IMR-90 (cell line): ENCODE data around the gene TRPV3. TPM values are rescaled to one million over a fixed set of nuclear protein-coding genes. Genes with fewer than 3 reads are reported as not detected.
A peak's percentile ranks its signal among the peaks of the same experiment; 100 is the strongest.

ENCODE experiments used
- ATAC-seq: fragments of 200-7000 bp; cut with Tn5 transposase; 2 replicates; pipeline ENCODE4 v1.9.1; 2020; ENCODE audit warnings: low read depth, mild to moderate bottlenecking, moderate library complexity
- BruUV-seq: library from RNA; stranded (reverse); fragments of 400-500 nt; replicated peaks from 2 replicates; lab custom pipeline; 2021; lab: Mats Ljungman, UMichigan
- CTCF ChIA-PET: fragments of 300-600 bp; formaldehyde crosslinking; extraction: SDS; loops from one replicate; lab custom pipeline; 2021; ENCODE audit warnings: antibody characterized with exemption; lab: Yijun Ruan, JAX
- POLR2A ChIA-PET: fragments of 300-600 bp; sonication (Branson Sonifier 250); formaldehyde crosslinking; loops from one replicate; lab custom pipeline; 2022; ENCODE audit warnings: antibody characterized with exemption; ENCODE audit not compliant: unreplicated experiment; lab: Charles Lee
- DNase-seq: peaks from one replicate; pipeline ENCODE4 v3.0.0; 2013
- H2AFZ ChIP-seq: replicated peaks from 2 replicates; pipeline ENCODE3; 2013; ENCODE audit warnings: low read length, mild to moderate bottlenecking; ENCODE audit not compliant: poor library complexity
- H2AK5ac ChIP-seq: 2 replicates; pipeline ENCODE4 v1.6.1; 2013; ENCODE audit warnings: low read depth, low read length, inconsistent platforms
- H2AK9ac ChIP-seq: replicated peaks from 2 replicates; pipeline ENCODE3; 2013; ENCODE audit warnings: mild to moderate bottlenecking, low read depth, low read length, moderate library complexity; ENCODE audit not compliant: poor library complexity
- H2BK120ac ChIP-seq: 2 replicates; pipeline ENCODE4 v1.6.1; 2013; ENCODE audit warnings: low read depth, low read length, inconsistent platforms
- H2BK15ac ChIP-seq: 3 replicates; pipeline ENCODE4 v1.6.1; 2013; ENCODE audit warnings: low read depth, low read length, inconsistent platforms
- H2BK20ac ChIP-seq: 2 replicates; pipeline ENCODE4 v1.6.1; 2013; ENCODE audit warnings: low read depth, mild to moderate bottlenecking, inconsistent platforms, low read length, moderate library complexity
- H2BK5ac ChIP-seq: 2 replicates; pipeline ENCODE4 v1.6.1; 2013; ENCODE audit warnings: mild to moderate bottlenecking, low read depth, low read length, inconsistent platforms; ENCODE audit not compliant: poor library complexity, severe bottlenecking
- H3K14ac ChIP-seq: replicated peaks from 2 replicates; pipeline ENCODE4 v1.6.1; 2013; ENCODE audit warnings: low read depth, low read length, inconsistent platforms
- H3K18ac ChIP-seq: 2 replicates; pipeline ENCODE4 v1.6.1; 2013; ENCODE audit warnings: low read depth, low read length, control low read depth
- H3K23ac ChIP-seq: 2 replicates; pipeline ENCODE4 v1.6.1; 2013; ENCODE audit warnings: low read depth, low read length, inconsistent platforms
- H3K27ac ChIP-seq: 2 replicates; pipeline ENCODE4 v1.5.1; 2013; ENCODE audit warnings: mild to moderate bottlenecking, control low read depth, low read length; ENCODE audit not compliant: insufficient read depth
- H3K27me3 ChIP-seq: 2 replicates; pipeline ENCODE4 v1.6.1; 2013; ENCODE audit warnings: low read length; ENCODE audit not compliant: control insufficient read depth, insufficient read depth
- H3K36me3 ChIP-seq: 2 replicates; pipeline ENCODE4 v1.6.1; 2013; ENCODE audit warnings: low read length, mixed read lengths; ENCODE audit not compliant: control insufficient read depth, insufficient read depth
- H3K4ac ChIP-seq: 2 replicates; pipeline ENCODE4 v1.6.1; 2013; ENCODE audit warnings: low read depth, low read length, inconsistent platforms
- H3K4me1 ChIP-seq: 2 replicates; pipeline ENCODE4 v1.6.1; 2013; ENCODE audit warnings: low read length, mixed read lengths; ENCODE audit not compliant: control insufficient read depth, insufficient read depth
- H3K4me2 ChIP-seq: 2 replicates; pipeline ENCODE4 v1.6.1; 2013; ENCODE audit warnings: low read depth, mild to moderate bottlenecking, control low read depth, low read length, moderate library complexity
- H3K4me3 ChIP-seq: 2 replicates; pipeline ENCODE4 v1.5.1; 2013; ENCODE audit warnings: low read depth, mild to moderate bottlenecking, control low read depth, low read length, moderate library complexity; ENCODE audit not compliant: insufficient read depth
- H3K56ac ChIP-seq: 2 replicates; pipeline ENCODE4 v1.6.1; 2013; ENCODE audit warnings: low read length, inconsistent platforms; ENCODE audit not compliant: insufficient read depth; ENCODE audit errors: extremely low read depth
- H3K79me1 ChIP-seq, 2 experiments: 2 replicates each; pipeline ENCODE4 v1.6.1; 2013; ENCODE audit warnings: low read length in 2 of 2, inconsistent platforms in 1 of 2, low read depth in 1 of 2
- H3K9ac ChIP-seq: 2 replicates; pipeline ENCODE4 v1.6.1; 2013; ENCODE audit warnings: low read depth, low read length, control low read depth
- H3K9me1 ChIP-seq: 2 replicates; pipeline ENCODE4 v1.6.1; 2013; ENCODE audit warnings: low read length, inconsistent platforms; ENCODE audit not compliant: insufficient read depth
- H3K9me3 ChIP-seq: 2 replicates; pipeline ENCODE4 v1.6.1; 2013; ENCODE audit warnings: low read length; ENCODE audit not compliant: control insufficient read depth, insufficient read depth
- H4K20me1 ChIP-seq: 2 replicates; pipeline ENCODE4 v1.6.1; 2013; ENCODE audit warnings: low read length, inconsistent platforms; ENCODE audit not compliant: insufficient read depth
- H4K5ac ChIP-seq: 2 replicates; pipeline ENCODE4 v1.6.1; 2013; ENCODE audit warnings: mild to moderate bottlenecking, low read depth, low read length, control low read depth
- H4K8ac ChIP-seq, 2 experiments: 2 replicates each; pipeline ENCODE4 v1.6.1; 2013; ENCODE audit warnings: low read depth in 2 of 2, low read length in 2 of 2, control low read depth in 1 of 2, inconsistent platforms in 1 of 2
- H4K91ac ChIP-seq: 2 replicates; pipeline ENCODE4 v1.6.1; 2013; ENCODE audit warnings: low read depth, low read length, inconsistent platforms; ENCODE audit not compliant: insufficient read depth
- CEBPB ChIP-seq: IDR thresholded peaks from 2 replicates; pipeline ENCODE4 v1.6.1; 2012; ENCODE audit warnings: low read depth, low read length, improper control_type of control experiment
- CTCF ChIP-seq: conservative IDR thresholded peaks from 2 replicates; pipeline ENCODE4 v1.5.1; 2012; ENCODE audit warnings: mild to moderate bottlenecking, low read depth, low read length, improper control_type of control experiment
- MAFK ChIP-seq: IDR thresholded peaks from 2 replicates; pipeline ENCODE4 v1.6.1; 2012; ENCODE audit warnings: low read depth, low read length, improper control_type of control experiment
- MXI1 ChIP-seq: IDR thresholded peaks from 2 replicates; pipeline ENCODE4 v1.6.1; 2012; ENCODE audit warnings: low read depth, mild to moderate bottlenecking, low read length, moderate library complexity, borderline replicate concordance
- NFE2L2 ChIP-seq: fragments of 150-350 bp; IDR thresholded peaks from 2 replicates; pipeline ENCODE4 v1.6.1; 2016; ENCODE audit warnings: low read depth, mild to moderate bottlenecking, low read length
- RAD21 ChIP-seq: IDR thresholded peaks from 2 replicates; pipeline ENCODE4 v1.6.1; 2012; ENCODE audit warnings: low read length, improper control_type of control experiment
- RCOR1 ChIP-seq: IDR thresholded peaks from 2 replicates; pipeline ENCODE4 v1.6.1; 2012; ENCODE audit warnings: mild to moderate bottlenecking, low read length, improper control_type of control experiment; ENCODE audit not compliant: insufficient replicate concordance
- RFX5 ChIP-seq: IDR thresholded peaks from 2 replicates; pipeline ENCODE4 v1.8.0; 2012; ENCODE audit warnings: low read depth, mild to moderate bottlenecking, low read length, moderate library complexity
- USF2 ChIP-seq: fragments of 150-350 bp; IDR thresholded peaks from 2 replicates; pipeline ENCODE4 v1.6.1; 2017; ENCODE audit warnings: mild to moderate bottlenecking, antibody characterized with exemption, low read length, low read depth
- WGBS, 2 experiments: methylation state at CpG; one replicate each; pipeline versions ENCODE4 v1.1.5 to v1.1.7; 2013; ENCODE audit warnings: missing lambda C conversion rate in 2 of 2; ENCODE audit not compliant: insufficient read length in 1 of 2; ENCODE audit errors: extremely low coverage in 2 of 2; 5-methylcytosine and 5-hydroxymethylcytosine counted together
- dilution Hi-C: fragments of 300-500 bp; cut with HindIII; formaldehyde crosslinking; loops from one replicate; pipeline ENCODE4 v1.14.3; 2018; ENCODE audit warnings: low sequenced_read_pairs; ENCODE audit not compliant: unreplicated experiment
- in situ Hi-C: fragments of 300-500 bp; cut with MboI; formaldehyde crosslinking; loops from 3 replicates; pipeline ENCODE4 v1.14.3; 2019; ENCODE audit warnings: low sequenced_read_pairs, inconsistent platforms, mixed read lengths
- intact Hi-C: fragments of 100-400 bp; cut with micrococcal nuclease; formaldehyde crosslinking; loops from 2 replicates; pipeline ENCODE4 v1.10.0; 2022
- polyA plus RNA-seq, 3 experiments: library from polyadenylated mRNA; depleted of rRNA; stranded (reverse); fragments of >200 nt; gene quantifications; 2 replicates each; pipeline ENCODE4 v1.2.3, GENCODE V29; 2012; ENCODE audit warnings: low replicate concordance in 1 of 3
- total RNA-seq: library from RNA; depleted of rRNA; stranded (reverse); fragments of >200 nt; gene quantifications from 2 replicates; pipeline ENCODE4 v1.2.3, GENCODE V29; 2012

TRPV3 gene
- total and polyA plus RNA-seq, 2 of the 4 experiments (the other 2 are of a cell fraction): 0.18 to 0.26 TPM

GRCh38 chr17:3566551-3566950 lies 8.9 kb upstream of the TRPV3 start:
- H2BK120ac ChIP-seq: no peak overlapping the region
- no peak overlapping the region for H2BK5ac ChIP-seq
- H4K8ac ChIP-seq: no peak overlapping the region
- 71% methylated on average over 6 of the region's 12 CpGs; no CpG with 5 or more reads in 1 of the 2 experiments for WGBS, 2 experiments
- no peak overlapping the region for H2BK15ac ChIP-seq
- H3K23ac ChIP-seq: no peak overlapping the region
- H4K5ac ChIP-seq: no peak overlapping the region
- DNase-seq (no peak), ATAC-seq (no peak)
- H3K9ac ChIP-seq: no peak overlapping the region
- no peaks in the 10 kb centered on the region for H4K20me1 ChIP-seq
- 0 out of 2 replicates have a peak, but pooled peaks cover under 1% of the 10 kb centered on the region for H3K36me3 ChIP-seq
- no peaks in the 10 kb centered on the region for H3K4me1 ChIP-seq
- dilution Hi-C loops (no loop called here), intact Hi-C loops (no loop called here), in situ Hi-C loops (no loop called here)
- no TSS peak for BruUV-seq
- peak overlapping the region; percentile 78 for H2AK9ac ChIP-seq
- no peaks in the 10 kb centered on the region for H3K27me3 ChIP-seq
- no peaks in the 10 kb centered on the region; the same call in 1 of the 2 replicates for H3K9me1 ChIP-seq
- no peak overlapping the region for H3K18ac ChIP-seq
- no peaks in the 10 kb centered on the region for H3K79me1 ChIP-seq
- no peak overlapping the region for H4K91ac ChIP-seq
- no peak overlapping the region for H3K14ac ChIP-seq
- H2AFZ ChIP-seq: peak overlapping the region; percentile 21
- no peak overlapping the region for H2BK20ac ChIP-seq
- H3K27ac ChIP-seq: no peak overlapping the region
- H3K4ac ChIP-seq: no peak overlapping the region
- H3K56ac ChIP-seq: no peak overlapping the region
- H3K9me3 ChIP-seq: no peaks in the 10 kb centered on the region
- TF ChIP-seq CTCF: no peak
- TF ChIP-seq RCOR1: no peak
- TF ChIP-seq RAD21: no peak
- no peak for TF ChIP-seq RFX5
- no peak for TF ChIP-seq CEBPB
- TF ChIP-seq NFE2L2: no peak
- TF ChIP-seq MAFK: no peak
- no peak for TF ChIP-seq USF2
- TF ChIP-seq MXI1: no peak
- no peak overlapping the region for H3K4me2 ChIP-seq
- no peak overlapping the region for H2AK5ac ChIP-seq
- CTCF ChIA-PET: no interaction called here
- POLR2A ChIA-PET: no interaction called here
- H3K4me3 ChIP-seq: no peak overlapping the region
